NCI-H1417 (cell line): ENCODE results near the gene SCLY.

Experiments
- DNase-seq, 3 experiments: peaks; one replicate each; lab custom pipeline; 2025; lab: John Stamatoyannopoulos, UW

Gene SCLY

GRCh38 chr2:238140721-238141540 lies 80.1 kb downstream of the SCLY start:
- no peak for DNase-seq

- peak in 1 of 3 experiments; percentile 32 for DNase-seq
These were observed 80.9 kb downstream of the SCLY start for GRCh38 chr2:238141541-238142318.

- DNase-seq, result no peak
These were observed 81.8 kb downstream of the SCLY start for GRCh38 chr2:238142382-238143205.

GRCh38 chr2:238143239-238143951 lies 82.6 kb downstream of the SCLY start:
- no peak for DNase-seq

GRCh38 chr2:238144262-238144661 lies 83.5 kb downstream of the SCLY start:
- no peak for DNase-seq

- DNase-seq, result no peak
These were observed 84.2 kb downstream of the SCLY start for GRCh38 chr2:238145046-238145445.

- DNase-seq, result no peak
These were observed 85.0 kb downstream of the SCLY start for GRCh38 chr2:238145851-238146250.

GRCh38 chr2:238146884-238147544 lies 86.2 kb downstream of the SCLY start:
- no peak for DNase-seq

- no peak for DNase-seq
These were observed 88.2 kb downstream of the SCLY start for GRCh38 chr2:238148981-238149380.
